ENCODE results near the gene TMEM40. TPM values are rescaled to one million over a fixed set of nuclear protein-coding genes. Genes with fewer than 3 reads are reported as not detected.
A peak's percentile ranks its signal among the peaks of the same experiment; 100 is the strongest.

Gene TMEM40, protein sequence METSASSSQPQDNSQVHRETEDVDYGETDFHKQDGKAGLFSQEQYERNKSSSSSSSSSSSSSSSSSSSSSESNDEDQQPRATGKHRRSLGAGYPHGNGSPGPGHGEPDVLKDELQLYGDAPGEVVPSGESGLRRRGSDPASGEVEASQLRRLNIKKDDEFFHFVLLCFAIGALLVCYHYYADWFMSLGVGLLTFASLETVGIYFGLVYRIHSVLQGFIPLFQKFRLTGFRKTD
- 1 to 10 TPM in 1 of 4 donors, under 1 TPM in 1, not detected in 2; 0.62 to 1.2 TPM for total RNA-seq

- Histone ChIP-seq H3K36me3 (no peaks in the 10 kb centered on the region), H3K9me3 (no peaks in the 10 kb centered on the region), H3K27ac (peak within 1 kb of the TSS; percentile 1 to 65 (median 26)), H3K27me3 (no peaks in the 10 kb centered on the region), H3K4me1 (peaks cover 8 to 12% of the 10 kb centered on the region in 2 donors), H3K4me3 (no peak within 1 kb of the TSS)
- no peak for TF ChIP-seq POLR2A (IDR thresholded peaks at IDR 0.05)
- TF ChIP-seq, protein P1, sequence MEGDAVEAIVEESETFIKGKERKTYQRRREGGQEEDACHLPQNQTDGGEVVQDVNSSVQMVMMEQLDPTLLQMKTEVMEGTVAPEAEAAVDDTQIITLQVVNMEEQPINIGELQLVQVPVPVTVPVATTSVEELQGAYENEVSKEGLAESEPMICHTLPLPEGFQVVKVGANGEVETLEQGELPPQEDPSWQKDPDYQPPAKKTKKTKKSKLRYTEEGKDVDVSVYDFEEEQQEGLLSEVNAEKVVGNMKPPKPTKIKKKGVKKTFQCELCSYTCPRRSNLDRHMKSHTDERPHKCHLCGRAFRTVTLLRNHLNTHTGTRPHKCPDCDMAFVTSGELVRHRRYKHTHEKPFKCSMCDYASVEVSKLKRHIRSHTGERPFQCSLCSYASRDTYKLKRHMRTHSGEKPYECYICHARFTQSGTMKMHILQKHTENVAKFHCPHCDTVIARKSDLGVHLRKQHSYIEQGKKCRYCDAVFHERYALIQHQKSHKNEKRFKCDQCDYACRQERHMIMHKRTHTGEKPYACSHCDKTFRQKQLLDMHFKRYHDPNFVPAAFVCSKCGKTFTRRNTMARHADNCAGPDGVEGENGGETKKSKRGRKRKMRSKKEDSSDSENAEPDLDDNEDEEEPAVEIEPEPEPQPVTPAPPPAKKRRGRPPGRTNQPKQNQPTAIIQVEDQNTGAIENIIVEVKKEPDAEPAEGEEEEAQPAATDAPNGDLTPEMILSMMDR (IDR thresholded peaks at IDR 0.05 in 4 of 5, conservative IDR thresholded peaks at IDR 0.05 in 1 of 5): no peak
- in situ Hi-C loops (cut with MboI; ENCODE audit: low sequenced_read_pairs in 4 of 4): no loop called here
- ATAC-seq (no peak), DNase-seq (no peak)
- intact Hi-C loops (cut with DNase I; ENCODE audit: low total_unique reads): no loop called here
Measured at GRCh38 chr3:12759097-12759679, at the start of gene TMEM40. TMEM40 (minus strand) TSS chr3:12759259; CDS start chr3:12749832, 9,427 bp downstream.

DNA sequence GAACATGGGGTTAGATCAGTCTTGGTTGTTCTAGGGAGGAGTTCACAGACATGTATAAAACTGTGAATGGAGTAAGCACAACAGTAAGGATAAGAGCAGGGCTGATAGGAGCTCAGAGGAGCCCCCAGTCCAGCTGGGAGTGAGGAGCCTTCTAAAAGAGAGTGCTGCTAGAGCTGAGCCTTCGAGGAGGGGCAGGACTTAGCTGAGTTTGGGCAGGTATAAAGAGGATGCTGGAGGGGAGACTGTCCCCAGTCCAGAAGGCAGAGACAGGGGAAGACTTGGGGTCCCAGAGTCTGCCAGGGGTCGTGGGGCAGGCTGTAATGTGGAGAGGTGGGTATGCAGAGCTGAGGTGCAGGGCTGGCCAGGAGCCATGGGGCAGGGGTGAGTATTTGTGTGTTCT, 49.5 kb upstream of the TMEM40 start:
- intact Hi-C loops (cut with DNase I; ENCODE audit: low total_unique reads): loop anchor here (2.0 kb wide), 1 partner anchor 24 kb away; no protein-coding TSS in a partner anchor
- H3K36me3 ChIP-seq: peaks cover 0 to 41% of the 10 kb centered on the region in 2 donors

DNA sequence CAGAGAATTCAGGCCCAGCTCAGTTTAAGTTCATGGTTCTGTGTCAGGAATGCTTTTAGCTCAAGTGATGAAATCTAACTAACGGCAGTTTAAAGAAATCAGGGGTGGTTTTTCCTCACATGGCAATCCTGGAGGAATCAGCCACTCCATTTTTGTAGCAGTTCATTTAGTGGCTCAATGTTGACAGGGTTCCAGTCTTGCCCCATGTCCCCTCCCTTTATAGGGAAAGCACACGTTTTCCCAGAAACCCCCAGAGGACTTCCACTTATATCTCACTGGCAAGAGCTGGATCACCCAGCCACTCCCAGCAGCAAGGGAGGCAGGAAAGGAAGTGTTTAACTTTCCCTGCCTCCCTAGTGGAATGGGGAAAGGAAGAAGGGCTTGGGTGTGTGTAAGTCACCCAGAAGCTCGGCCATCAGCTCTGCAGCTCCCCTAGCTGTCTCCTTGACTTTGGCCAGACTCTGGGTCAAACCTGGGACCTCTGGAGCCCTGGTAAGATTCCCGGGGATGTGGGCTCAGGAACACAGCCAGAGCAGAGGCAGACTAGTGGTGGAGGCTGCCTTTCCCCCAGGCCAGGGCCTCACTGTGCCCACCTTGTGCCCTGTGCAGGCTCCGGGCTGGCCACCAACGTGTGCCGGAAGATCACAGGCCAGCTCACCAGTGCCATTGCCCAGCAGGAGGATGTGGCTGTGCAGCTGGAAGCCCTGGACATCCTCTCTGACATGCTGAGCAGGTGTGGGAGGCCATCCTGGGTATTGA, 48.7 kb upstream of the TMEM40 start:
- Histone ChIP-seq H3K9me3 (no peaks in the 10 kb centered on the region), H3K27ac (peak overlapping the region; percentile 71 to 99 (median 92)), H3K4me3 (no peak overlapping the region), H3K4me1 (peaks cover 48 to 51% of the 10 kb centered on the region in 2 donors), H3K27me3 (no peaks in the 10 kb centered on the region), H3K36me3 (peaks cover 0 to 46% of the 10 kb centered on the region in 2 donors)
- in situ Hi-C loops (cut with MboI; ENCODE audit: low sequenced_read_pairs in 4 of 4): no loop called here
- ATAC-seq (no peak), DNase-seq (peak in 1 of 2 donors; percentile 11)
- intact Hi-C loops (cut with DNase I; ENCODE audit: low total_unique reads): loop anchor here (2.0 kb wide), 1 partner anchor 25 kb away; no protein-coding TSS in a partner anchor
- TF ChIP-seq, protein P1 (IDR thresholded peaks at IDR 0.05 in 4 of 5, conservative IDR thresholded peaks at IDR 0.05 in 1 of 5): no peak
- no peak for TF ChIP-seq POLR2A (IDR thresholded peaks at IDR 0.05)

More for the DNA sequence above, 49.5 kb upstream of the TMEM40 start:
- no peak for ATAC-seq
- TF ChIP-seq, protein P1 (IDR thresholded peaks at IDR 0.05 in 4 of 5, conservative IDR thresholded peaks at IDR 0.05 in 1 of 5): no peak
- in situ Hi-C loops (cut with MboI; ENCODE audit: low sequenced_read_pairs in 4 of 4): no loop called here
- Histone ChIP-seq H3K4me1 (peaks cover 48 to 49% of the 10 kb centered on the region in 2 donors), H3K27ac (peak overlapping the region; percentile 71 to 99 (median 92)), H3K4me3 (no peak overlapping the region), H3K27me3 (no peaks in the 10 kb centered on the region), H3K9me3 (no peaks in the 10 kb centered on the region)
- DNase-seq: no peak

DNA sequence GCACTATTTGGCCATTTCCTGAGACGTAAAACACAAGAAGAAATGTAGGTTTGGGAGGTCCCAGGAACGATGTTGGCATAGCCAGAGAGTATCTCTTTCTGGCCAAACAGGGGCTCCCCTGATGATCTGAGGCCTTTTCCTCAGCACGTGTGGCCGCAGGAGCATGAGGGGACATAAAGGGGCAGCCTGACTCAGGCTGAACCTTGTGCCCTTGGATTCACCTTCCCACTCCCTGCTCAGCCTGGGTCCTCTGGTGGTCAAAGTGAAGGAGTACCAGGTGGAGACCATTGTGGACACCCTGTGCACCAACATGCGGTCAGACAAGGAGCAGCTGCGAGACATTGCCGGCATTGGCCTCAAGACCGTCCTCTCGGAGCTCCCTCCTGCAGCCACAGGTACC, 48.0 kb upstream of the TMEM40 start:
- Histone ChIP-seq H3K9me3 (no peaks in the 10 kb centered on the region), H3K27ac (peak overlapping the region; percentile 71 to 99 (median 92)), H3K4me3 (no peak overlapping the region), H3K36me3 (peaks cover 0 to 46% of the 10 kb centered on the region in 2 donors), H3K27me3 (no peaks in the 10 kb centered on the region), H3K4me1 (peaks cover 48 to 51% of the 10 kb centered on the region in 2 donors)
- TF ChIP-seq POLR2A (IDR thresholded peaks at IDR 0.05): no peak
- TF ChIP-seq, protein P1 (IDR thresholded peaks at IDR 0.05 in 4 of 5, conservative IDR thresholded peaks at IDR 0.05 in 1 of 5): no peak
- DNase-seq (peak in 1 of 2 donors; percentile 28), ATAC-seq (no peak)
- in situ Hi-C loops (cut with MboI; ENCODE audit: low sequenced_read_pairs in 4 of 4): no loop called here
- intact Hi-C loops (cut with DNase I; ENCODE audit: low total_unique reads): no loop called here
